ENCODE measurements around the gene ALG14. TPM values are rescaled to one million over a fixed set of nuclear protein-coding genes. Genes with fewer than 3 reads are reported as not detected.

Gene ALG14
- total RNA-seq, 1 donor from 2014 or later = 2.6 TPM

GRCh38 chr1:95018602-95019369, 54.0 kb downstream of the ALG14 start:
- intact Hi-C loops (cut with micrococcal nuclease) = no loop called here
- Histone ChIP-seq H3K36me3 (no peaks in the 10 kb centered on the region), H3K27me3 (ENCODE audit: low read depth) (no peaks in the 10 kb centered on the region), H3K27ac (replicated peaks) (no peak overlapping the region), H3K4me1 (peaks cover 60% of the 10 kb centered on the region), H3K4me3 (no peak overlapping the region), H3K9me3 (replicated peaks) (no peaks in the 10 kb centered on the region)
- TF ChIP-seq CTCF (IDR thresholded peaks at IDR 0.05; ENCODE audit: borderline replicate concordance) = no peak
- DNase-seq = no peak

- Histone ChIP-seq H3K9me3 (replicated peaks) (no peaks in the 10 kb centered on the region), H3K27me3 (ENCODE audit: low read depth) (no peaks in the 10 kb centered on the region), H3K27ac (replicated peaks) (no peak overlapping the region), H3K4me3 (no peak overlapping the region), H3K4me1 (peaks cover 60% of the 10 kb centered on the region), H3K36me3 (no peaks in the 10 kb centered on the region)
- TF ChIP-seq CTCF (IDR thresholded peaks at IDR 0.05; ENCODE audit: borderline replicate concordance) = no peak
- intact Hi-C loops (cut with micrococcal nuclease) = no loop called here
- no peak for DNase-seq
These were observed 55.0 kb downstream of the ALG14 start for GRCh38 chr1:95017775-95018174.

- TF ChIP-seq CTCF (IDR thresholded peaks at IDR 0.05; ENCODE audit: borderline replicate concordance) = no peak
- Histone ChIP-seq H3K4me3 (no peak overlapping the region), H3K27me3 (ENCODE audit: low read depth) (no peaks in the 10 kb centered on the region), H3K4me1 (peaks cover 42% of the 10 kb centered on the region), H3K9me3 (replicated peaks) (no peaks in the 10 kb centered on the region), H3K36me3 (no peaks in the 10 kb centered on the region), H3K27ac (replicated peaks) (no peak overlapping the region)
- DNase-seq = no peak
- intact Hi-C loops (cut with micrococcal nuclease) = no loop called here
These were observed 57.7 kb downstream of the ALG14 start for GRCh38 chr1:95015076-95015475.

GRCh38 chr1:95013950-95014574, 58.7 kb downstream of the ALG14 start:
- H3K4me1 ChIP-seq = peaks cover 36% of the 10 kb centered on the region
- H3K27ac ChIP-seq (replicated peaks) = peak overlapping the region; percentile 50
- intact Hi-C loops (cut with micrococcal nuclease) = no loop called here
- no peak for TF ChIP-seq CTCF (IDR thresholded peaks at IDR 0.05; ENCODE audit: borderline replicate concordance)
- DNase-seq = no peak
- no peak overlapping the region for H3K4me3 ChIP-seq
- no peaks in the 10 kb centered on the region for H3K9me3 ChIP-seq (replicated peaks)
- H3K36me3 ChIP-seq = no peaks in the 10 kb centered on the region
- H3K27me3 ChIP-seq (ENCODE audit: low read depth) = no peaks in the 10 kb centered on the region

GRCh38 chr1:95012389-95012788, 60.4 kb downstream of the ALG14 start:
- Histone ChIP-seq H3K9me3 (replicated peaks) (no peaks in the 10 kb centered on the region), H3K27me3 (ENCODE audit: low read depth) (no peaks in the 10 kb centered on the region), H3K36me3 (no peaks in the 10 kb centered on the region), H3K27ac (replicated peaks) (peak overlapping the region; percentile 50), H3K4me1 (peaks cover 22% of the 10 kb centered on the region), H3K4me3 (no peak overlapping the region)
- TF ChIP-seq CTCF (IDR thresholded peaks at IDR 0.05; ENCODE audit: borderline replicate concordance) = no peak
- no peak for DNase-seq
- intact Hi-C loops (cut with micrococcal nuclease) = no loop called here
